ENCODE data around the gene CRTC1. TPM values are rescaled to one million over a fixed set of nuclear protein-coding genes. Genes with fewer than 3 reads are reported as not detected.

Gene CRTC1
- polyA plus RNA-seq, 2 of the 4 experiments (the other 2 are of a cell fraction), result 0.87 to 4.0 TPM

- H3K4me3 ChIP-seq, result no peak overlapping the region
- H3K9me3 ChIP-seq, result no peaks in the 10 kb centered on the region
- no peak for FAIRE-seq
- no peak for TF ChIP-seq MAX (IDR thresholded peaks at IDR 0.05)
- TF ChIP-seq CEBPB (IDR thresholded peaks at IDR 0.05), result no peak
- TF ChIP-seq HES2 (IDR thresholded peaks at IDR 0.05), result no peak
- no peak for TF ChIP-seq KDM1A (IDR thresholded peaks at IDR 0.05; ENCODE audit: low read depth)
- TF ChIP-seq CBX2 (IDR thresholded peaks at IDR 0.05; ENCODE audit: borderline replicate concordance, low read depth), result no peak
- TF ChIP-seq USF2 (IDR thresholded peaks at IDR 0.05), result no peak
- no peak for TF ChIP-seq PBX3 (IDR thresholded peaks at IDR 0.05)
- no peak for TF ChIP-seq HOXB5 (CRISPR knock-in tag; IDR thresholded peaks at IDR 0.05)
- no peak for TF ChIP-seq ZSCAN20 (CRISPR knock-in tag; IDR thresholded peaks at IDR 0.05)
- no peak for TF ChIP-seq MAFK (IDR thresholded peaks at IDR 0.05; ENCODE audit: partially characterized antibody)
- no peak for TF ChIP-seq ZNF302 (CRISPR knock-in tag; IDR thresholded peaks at IDR 0.05)
- TF ChIP-seq EHMT2 (IDR thresholded peaks at IDR 0.05; ENCODE audit: low read depth), result no peak
- no peak for TF ChIP-seq NR3C1 (IDR thresholded peaks at IDR 0.05)
- H3K4me2 ChIP-seq, result no peak overlapping the region
- H3K4me1 ChIP-seq, result no peaks in the 10 kb centered on the region
- ChIA-PET POLR2A (no interaction called here), CTCF (no interaction called here)
- no peak for DNase-seq (ENCODE audit: low read depth in 1 of 2, low spot score in 1 of 2)
- no peak for ATAC-seq
- H3K27ac ChIP-seq, result no peak overlapping the region
- 90% methylated on average over 12 of the region's 21 CpGs for WGBS (ENCODE audit: missing lambda C conversion rate)
Measured at GRCh38 chr19:18723871-18724377, 40.4 kb downstream of the CRTC1 start.

- DNase-seq (ENCODE audit: low read depth in 1 of 2, low spot score in 1 of 2) (no peak), FAIRE-seq (no peak), ATAC-seq (no peak)
- CTCF ChIA-PET, result no interaction called here
- no peak overlapping the region for H3K4me3 ChIP-seq
- TF ChIP-seq ZNF302 (CRISPR knock-in tag; IDR thresholded peaks at IDR 0.05) (no peak), FOSL2 (IDR thresholded peaks at IDR 0.05) (no peak), FOSL2 (CRISPR knock-in tag; IDR thresholded peaks at IDR 0.05) (no peak), CBX2 (IDR thresholded peaks at IDR 0.05; ENCODE audit: borderline replicate concordance, low read depth) (no peak)
- no peak overlapping the region for H3K27ac ChIP-seq
- POLR2A ChIA-PET, result no interaction called here
- WGBS (ENCODE audit: missing lambda C conversion rate), result 91% methylated on average over 17 of the region's 30 CpGs
- H3K4me2 ChIP-seq, result no peak overlapping the region
- no peaks in the 10 kb centered on the region for H3K9me3 ChIP-seq
- H3K4me1 ChIP-seq, result no peaks in the 10 kb centered on the region
Measured at GRCh38 chr19:18725841-18726770, 42.6 kb downstream of the CRTC1 start.

- DNase-seq (ENCODE audit: low read depth in 1 of 2, low spot score in 1 of 2) (no peak), FAIRE-seq (no peak), ATAC-seq (no peak)
- Histone ChIP-seq H3K9me3 (no peaks in the 10 kb centered on the region), H3K4me3 (no peak overlapping the region), H3K27ac (no peak overlapping the region), H3K4me1 (no peaks in the 10 kb centered on the region), H3K4me2 (no peak overlapping the region)
- CTCF ChIA-PET, result interaction anchor here (0.6 kb wide), 1 partner anchor 30 kb away, joined by 3 read pairs; no protein-coding TSS in a partner anchor
- 92% methylated on average over 6 of the region's 6 CpGs for WGBS (ENCODE audit: missing lambda C conversion rate)
- POLR2A ChIA-PET, result no interaction called here
- TF ChIP-seq RNF2 (IDR thresholded peaks at IDR 0.05; ENCODE audit: borderline replicate concordance, low read depth) (no peak), RCOR1 (IDR thresholded peaks at IDR 0.05; ENCODE audit: low read depth, low read length) (no peak), EP300 (IDR thresholded peaks at IDR 0.05) (no peak), NPAS2 (CRISPR knock-in tag; IDR thresholded peaks at IDR 0.05; ENCODE audit: borderline replicate concordance) (no peak), HOXB5 (CRISPR knock-in tag; IDR thresholded peaks at IDR 0.05) (no peak), BHLHE40 (IDR thresholded peaks at IDR 0.05; ENCODE audit: low read depth, low read length) (no peak), ATOH8 (CRISPR knock-in tag; IDR thresholded peaks at IDR 0.05; ENCODE audit: low read depth) (no peak), HDAC2 (IDR thresholded peaks at IDR 0.05) (no peak), MAFK (IDR thresholded peaks at IDR 0.05; ENCODE audit: partially characterized antibody) (no peak), HES2 (IDR thresholded peaks at IDR 0.05) (no peak), GATA3 (IDR thresholded peaks at IDR 0.05; ENCODE audit: borderline replicate concordance) (no peak), MAZ (IDR thresholded peaks at IDR 0.05; ENCODE audit: borderline replicate concordance, low read depth, low read length) (no peak), POLR2A (IDR thresholded peaks at IDR 0.05; ENCODE audit: low read length) (no peak), POLR2AphosphoS2 (conservative IDR thresholded peaks at IDR 0.05; ENCODE audit: low read length) (no peak), PBX3 (IDR thresholded peaks at IDR 0.05) (no peak), RARB (CRISPR knock-in tag; IDR thresholded peaks at IDR 0.05) (no peak), MYC (IDR thresholded peaks at IDR 0.05; ENCODE audit: borderline replicate concordance, low read length) (no peak), ZFP36 (IDR thresholded peaks at IDR 0.05; ENCODE audit: borderline replicate concordance, partially characterized antibody) (no peak)
Measured at GRCh38 chr19:18726846-18727245, 43.4 kb downstream of the CRTC1 start.

Measured in A549 (cell line).